Activated CD8-positive, alpha-beta T cell treated with anti-CD3 and anti-CD28 coated beads, Interleukin-2, amount 10 ng/mL, durations not matched to agents 7 days and 5 days (primary cell): ENCODE results near the gene RARA. TPM values are rescaled to one million over a fixed set of nuclear protein-coding genes. Genes with fewer than 3 reads are reported as not detected.
A peak's percentile ranks its signal among the peaks of the same experiment; 100 is the strongest.

Experiments
- ATAC-seq: fragments of 150-1000 bp; cut with Tn5 transposase; one replicate; pipeline ENCODE4 v1.10.0; 2021; ENCODE audit warnings: moderate library complexity
- CTCF ChIA-PET: fragments of 350-600 bp; sonication (Branson Sonifier 250); formaldehyde crosslinking; loops from one replicate; lab custom pipeline; 2021; ENCODE audit warnings: antibody characterized with exemption; lab: Charles Lee
- POLR2A ChIA-PET: fragments of 350-600 bp; sonication (Branson Sonifier 250); formaldehyde crosslinking; loops from one replicate; lab custom pipeline; 2021; ENCODE audit warnings: antibody characterized with exemption; lab: Charles Lee
- DNase-seq: peaks from one replicate; pipeline ENCODE4 v3.0.0-alpha.2; 2020
- H3K27ac Mint-ChIP-seq: one replicate; pipeline ENCODE4 v1.8.0; 2021; ENCODE audit warnings: mild to moderate bottlenecking, mixed read lengths
- H3K27me3 Mint-ChIP-seq: one replicate; pipeline ENCODE4 v1.8.0; 2021; ENCODE audit warnings: low read depth, mixed read lengths
- H3K36me3 Mint-ChIP-seq: one replicate; pipeline ENCODE4 v1.8.0; 2021; ENCODE audit warnings: low read depth, mixed read lengths
- H3K4me1 Mint-ChIP-seq: one replicate; pipeline ENCODE4 v1.8.0; 2021; ENCODE audit warnings: low read depth, mixed read lengths
- H3K4me3 Mint-ChIP-seq: one replicate; pipeline ENCODE4 v1.8.0; 2021; ENCODE audit warnings: mild to moderate bottlenecking, mixed read lengths
- H3K9me3 Mint-ChIP-seq: one replicate; pipeline ENCODE4 v1.8.0; 2022; ENCODE audit warnings: mixed read lengths; ENCODE audit not compliant: insufficient read depth
- total RNA-seq, 2 experiments: library from RNA; stranded (reverse); gene quantifications; one replicate each; pipeline ENCODE4 v1.2.3, GENCODE V29; 2021

Gene RARA
- 10 to 100 TPM; 61.1 to 63.2 TPM for total RNA-seq

- ChIA-PET POLR2A (interaction anchor here (1.0 to 1.8 kb wide), 4 partner anchors 10 to 91 kb away, joined by 4 to 16 read pairs (median 8); no protein-coding TSS in a partner anchor), CTCF (interaction anchor here (0.7 to 13.1 kb wide), 15 partner anchors 7 to 117 kb away, joined by 3 to 304 read pairs (median 3); partner anchors contain the start of gene TOP2A)
- H3K4me3 Mint-ChIP-seq: no peak within 1 kb of the TSS
- peak; percentile 24 for ATAC-seq
- DNase-seq: no peak
- H3K36me3 Mint-ChIP-seq: peaks cover 18% of the 10 kb centered on the region
- H3K27me3 Mint-ChIP-seq: no peaks in the 10 kb centered on the region
- H3K27ac Mint-ChIP-seq: peak within 1 kb of the TSS; percentile 30
- H3K4me1 Mint-ChIP-seq: peaks cover 5% of the 10 kb centered on the region
- no peaks in the 10 kb centered on the region for H3K9me3 Mint-ChIP-seq
Observed at GRCh38 chr17:40309031-40309948, at the start of gene RARA. Gene RARA (plus strand): TSS chr17:40309180. CDS start chr17:40331219, 22,039 bp downstream.

- CTCF ChIA-PET: no interaction called here
- no peak for ATAC-seq
Observed at GRCh38 chr17:40259505-40259904, 49.5 kb upstream of the RARA start.

GRCh38 chr17:40260528-40260927 lies 48.5 kb upstream of the RARA start:
- CTCF ChIA-PET: interaction anchor here (0.5 to 1.2 kb wide), 2 partner anchors 247 to 248 kb away, joined by 3 read pairs; no protein-coding TSS in a partner anchor
- DNase-seq: no peak
- Mint-ChIP-seq H3K4me1 (no peaks in the 10 kb centered on the region), H3K27ac (no peak overlapping the region), H3K9me3 (no peaks in the 10 kb centered on the region), H3K27me3 (no peaks in the 10 kb centered on the region), H3K36me3 (peaks cover 42% of the 10 kb centered on the region), H3K4me3 (no peak overlapping the region)
- POLR2A ChIA-PET: interaction anchor here (0.6 kb wide), 1 partner anchor 41 kb away, joined by 3 read pairs; the partner anchor contains the start of gene WIPF2
- ATAC-seq: no peak

More at GRCh38 chr17:40259505-40259904, 49.5 kb upstream of the RARA start:
- no peaks in the 10 kb centered on the region for H3K4me1 Mint-ChIP-seq
- H3K9me3 Mint-ChIP-seq: no peaks in the 10 kb centered on the region
- peaks cover 42% of the 10 kb centered on the region for H3K36me3 Mint-ChIP-seq
- H3K27me3 Mint-ChIP-seq: no peaks in the 10 kb centered on the region
- no peak overlapping the region for H3K4me3 Mint-ChIP-seq
- DNase-seq: no peak
- H3K27ac Mint-ChIP-seq: no peak overlapping the region
- POLR2A ChIA-PET: interaction anchor here (0.9 kb wide), 1 partner anchor 29 kb away, joined by 3 read pairs; no protein-coding TSS in a partner anchor

- DNase-seq (no peak), ATAC-seq (no peak)
- POLR2A ChIA-PET: interaction anchor here (0.6 kb wide), 1 partner anchor 369 kb away, joined by 5 read pairs; no protein-coding TSS in a partner anchor
- no peak overlapping the region for H3K27ac Mint-ChIP-seq
- no peaks in the 10 kb centered on the region for H3K9me3 Mint-ChIP-seq
- CTCF ChIA-PET: no interaction called here
- no peak overlapping the region for H3K4me3 Mint-ChIP-seq
- no peaks in the 10 kb centered on the region for H3K27me3 Mint-ChIP-seq
- peaks cover 29% of the 10 kb centered on the region for H3K36me3 Mint-ChIP-seq
- H3K4me1 Mint-ChIP-seq: no peaks in the 10 kb centered on the region
Observed at GRCh38 chr17:40264458-40265185, 44.4 kb upstream of the RARA start.

GRCh38 chr17:40265337-40265736 lies 43.6 kb upstream of the RARA start:
- H3K4me1 Mint-ChIP-seq: no peaks in the 10 kb centered on the region
- no peaks in the 10 kb centered on the region for H3K27me3 Mint-ChIP-seq
- POLR2A ChIA-PET: interaction anchor here (0.6 kb wide), 1 partner anchor 368 kb away, joined by 5 read pairs; no protein-coding TSS in a partner anchor
- no peak overlapping the region for H3K4me3 Mint-ChIP-seq
- no peak for DNase-seq
- CTCF ChIA-PET: no interaction called here
- ATAC-seq: no peak
- H3K9me3 Mint-ChIP-seq: no peaks in the 10 kb centered on the region
- H3K27ac Mint-ChIP-seq: no peak overlapping the region
- H3K36me3 Mint-ChIP-seq: peaks cover 26% of the 10 kb centered on the region

GRCh38 chr17:40266882-40267281 lies 42.1 kb upstream of the RARA start:
- POLR2A ChIA-PET: interaction anchor here (0.6 kb wide), 1 partner anchor 106 kb away, joined by 3 read pairs; no protein-coding TSS in a partner anchor
- ATAC-seq: no peak
- CTCF ChIA-PET: interaction anchor here (1.4 to 1.5 kb wide), 2 partner anchors 12 to 15 kb away, joined by 3 to 6 read pairs; no protein-coding TSS in a partner anchor
- Mint-ChIP-seq H3K27me3 (no peaks in the 10 kb centered on the region), H3K4me3 (no peak overlapping the region), H3K27ac (no peak overlapping the region), H3K36me3 (peaks cover 21% of the 10 kb centered on the region), H3K9me3 (no peaks in the 10 kb centered on the region), H3K4me1 (no peaks in the 10 kb centered on the region)
- DNase-seq: no peak

GRCh38 chr17:40268141-40268712 lies 40.8 kb upstream of the RARA start:
- POLR2A ChIA-PET: no interaction called here
- H3K27ac Mint-ChIP-seq: no peak overlapping the region
- H3K27me3 Mint-ChIP-seq: no peaks in the 10 kb centered on the region
- H3K4me1 Mint-ChIP-seq: no peaks in the 10 kb centered on the region
- peaks cover 15% of the 10 kb centered on the region for H3K36me3 Mint-ChIP-seq
- CTCF ChIA-PET: interaction anchor here (1.0 to 1.6 kb wide), 4 partner anchors 13 to 255 kb away, joined by 3 to 6 read pairs (median 5); no protein-coding TSS in a partner anchor
- DNase-seq (no peak), ATAC-seq (no peak)
- H3K9me3 Mint-ChIP-seq: no peaks in the 10 kb centered on the region
- H3K4me3 Mint-ChIP-seq: no peak overlapping the region

GRCh38 chr17:40278414-40278813 lies 30.6 kb upstream of the RARA start:
- ChIA-PET POLR2A (no interaction called here), CTCF (interaction anchor here (0.8 kb wide), 1 partner anchor 11 kb away, joined by 3 read pairs; no protein-coding TSS in a partner anchor)
- no peak for DNase-seq
- no peaks in the 10 kb centered on the region for H3K27me3 Mint-ChIP-seq
- no peak overlapping the region for H3K4me3 Mint-ChIP-seq
- no peak for ATAC-seq
- H3K9me3 Mint-ChIP-seq: no peaks in the 10 kb centered on the region
- H3K27ac Mint-ChIP-seq: no peak overlapping the region
- H3K4me1 Mint-ChIP-seq: peaks cover 28% of the 10 kb centered on the region
- H3K36me3 Mint-ChIP-seq: peaks cover 54% of the 10 kb centered on the region

GRCh38 chr17:40279402-40279801 lies 29.6 kb upstream of the RARA start:
- DNase-seq: no peak
- Mint-ChIP-seq H3K27ac (no peak overlapping the region), H3K4me1 (peaks cover 38% of the 10 kb centered on the region), H3K4me3 (no peak overlapping the region), H3K36me3 (peaks cover 55% of the 10 kb centered on the region), H3K9me3 (no peaks in the 10 kb centered on the region), H3K27me3 (no peaks in the 10 kb centered on the region)
- no peak for ATAC-seq
- POLR2A ChIA-PET: interaction anchor here (0.7 kb wide), 1 partner anchor 181 kb away, joined by 3 read pairs; no protein-coding TSS in a partner anchor
- CTCF ChIA-PET: no interaction called here

GRCh38 chr17:40281663-40282062 lies 27.3 kb upstream of the RARA start:
- ATAC-seq (no peak), DNase-seq (no peak)
- POLR2A ChIA-PET: interaction anchor here (0.6 kb wide), 1 partner anchor 87 kb away, joined by 3 read pairs; no protein-coding TSS in a partner anchor
- CTCF ChIA-PET: interaction anchor here (1.2 to 1.7 kb wide), 5 partner anchors 8 to 168 kb away, joined by 4 to 6 read pairs (median 5); no protein-coding TSS in a partner anchor
- Mint-ChIP-seq H3K36me3 (peaks cover 44% of the 10 kb centered on the region), H3K4me1 (peaks cover 42% of the 10 kb centered on the region), H3K4me3 (no peak overlapping the region), H3K27ac (peak overlapping the region; percentile 31), H3K9me3 (no peaks in the 10 kb centered on the region), H3K27me3 (no peaks in the 10 kb centered on the region)
